ENCODE data around the gene MED20.

MED20 gene

DNA sequence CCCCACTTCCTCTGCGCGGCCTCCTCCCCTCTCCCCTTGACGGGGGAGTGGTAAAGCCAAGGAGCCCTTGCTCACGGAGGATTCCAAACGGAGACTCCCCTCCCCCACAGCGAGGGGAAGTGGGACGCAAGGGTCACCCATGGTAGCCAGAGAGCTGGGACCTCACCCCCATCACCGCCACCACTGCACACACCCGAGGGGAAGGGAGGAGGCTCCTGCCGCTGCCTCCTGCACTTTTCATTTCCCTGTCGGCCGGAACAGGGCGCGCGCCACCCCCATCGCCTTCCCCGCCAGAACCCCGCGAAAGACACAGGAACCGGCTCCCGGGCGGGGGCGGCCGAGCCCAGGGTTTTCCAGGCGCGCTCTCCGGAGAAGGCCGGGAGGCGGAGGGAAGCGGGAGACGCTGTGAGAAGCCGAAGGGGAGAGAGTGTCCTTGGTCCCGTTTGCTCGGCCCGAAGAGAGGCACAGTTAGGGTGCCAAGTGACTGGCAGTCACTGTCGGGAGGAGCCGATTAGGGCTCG lies 19.9 kb upstream of the MED20 start:
- no peak for FAIRE-seq

GRCh38 chr6:41939848-41940758 lies 19.2 kb upstream of the MED20 start:
- no peak for FAIRE-seq

DNA sequence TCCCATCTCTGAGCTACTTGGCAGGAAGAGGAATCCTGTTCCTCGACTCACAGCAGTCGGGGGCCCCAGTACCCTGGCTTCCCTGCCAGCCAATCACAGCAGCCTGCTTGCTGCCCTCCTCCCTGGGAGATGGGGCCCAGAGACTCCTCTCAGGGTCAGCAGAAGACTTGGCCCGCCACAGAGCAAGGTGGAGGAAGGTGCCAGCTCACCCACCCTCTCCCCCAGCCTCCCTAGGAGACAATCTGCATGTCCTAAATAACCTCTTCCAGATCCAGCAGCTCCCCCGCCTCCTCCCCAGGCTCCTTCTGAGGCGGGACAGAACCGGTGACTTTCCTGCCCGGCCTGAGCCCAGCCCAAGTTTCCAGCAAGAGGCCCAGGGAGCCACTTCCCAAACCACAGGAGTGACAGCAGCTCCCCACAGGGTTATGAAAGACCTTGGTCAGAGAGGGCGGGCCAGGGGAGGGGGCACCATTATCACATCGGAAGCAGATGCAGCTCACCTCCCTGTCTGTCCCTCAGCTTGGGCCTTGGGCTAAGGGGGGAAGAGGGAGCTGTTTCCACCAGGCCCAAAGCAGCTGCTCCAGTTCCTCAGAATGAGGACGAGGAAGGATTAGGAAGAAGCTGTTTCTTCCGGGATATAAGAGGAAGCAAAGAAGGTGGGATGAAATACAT lies 18.4 kb upstream of the MED20 start:
- FAIRE-seq = no peak

GRCh38 chr6:41938590-41939175 lies 17.7 kb upstream of the MED20 start:
- no peak for FAIRE-seq

DNA sequence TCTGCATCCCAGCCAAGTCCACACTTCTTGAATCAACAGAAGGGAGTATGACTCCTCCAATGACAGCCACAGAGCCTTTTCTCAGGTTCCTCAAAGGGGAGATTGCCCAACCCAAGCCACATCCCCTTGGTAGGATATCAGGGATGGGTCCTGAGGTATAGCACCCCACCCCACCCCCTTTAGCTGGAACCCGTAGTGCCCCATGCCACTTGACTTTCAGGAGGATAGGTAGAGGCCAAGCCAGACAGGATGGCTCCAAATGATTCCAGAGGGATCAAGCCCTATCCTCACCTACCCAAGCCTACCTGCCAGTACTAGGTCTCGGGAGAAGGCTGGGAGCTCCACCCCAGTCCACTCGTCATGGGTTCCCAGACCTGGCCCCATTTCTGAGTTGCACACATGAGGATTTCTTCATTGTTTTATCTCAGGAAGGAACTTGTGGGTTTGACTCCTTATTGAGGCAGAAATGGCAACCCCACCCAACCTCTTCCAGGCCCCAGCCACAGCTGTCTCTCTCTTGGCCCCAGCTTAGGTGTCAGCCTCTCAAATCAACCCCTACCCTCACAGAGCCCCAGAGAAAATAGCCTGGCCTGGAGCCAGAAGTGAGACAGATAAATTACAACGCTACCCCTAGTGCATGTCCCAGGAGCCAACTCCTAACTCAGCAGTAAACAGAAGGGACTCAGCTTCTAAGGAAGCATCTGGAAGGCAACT lies 17.1 kb upstream of the MED20 start:
- no peak for FAIRE-seq

- no peak for FAIRE-seq
Measured at GRCh38 chr6:41937472-41937860, 16.5 kb upstream of the MED20 start.

- FAIRE-seq = no peak
Measured at GRCh38 chr6:41936073-41936837, 15.3 kb upstream of the MED20 start.

- no peak for FAIRE-seq
Measured at GRCh38 chr6:41935685-41936072, 14.7 kb upstream of the MED20 start.

DNA sequence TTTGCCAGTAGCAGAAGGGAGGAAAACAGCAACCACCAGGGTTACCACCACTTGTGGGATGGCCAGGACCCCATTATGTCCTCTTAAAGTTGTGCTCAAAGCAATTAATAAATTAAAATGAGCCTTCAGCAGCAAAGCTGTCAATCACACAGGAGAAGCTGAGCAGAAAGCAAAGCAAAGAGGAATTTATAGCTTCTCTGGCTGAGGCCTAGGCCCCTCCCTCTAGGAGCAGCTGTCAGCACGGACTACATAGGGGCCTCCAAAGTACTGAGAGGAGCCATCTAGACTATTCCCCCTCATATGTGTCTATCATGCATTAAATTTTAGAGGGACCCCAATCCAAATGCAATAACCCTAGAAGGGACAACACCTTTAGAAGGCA lies 14.2 kb upstream of the MED20 start:
- no peak for FAIRE-seq

DNA sequence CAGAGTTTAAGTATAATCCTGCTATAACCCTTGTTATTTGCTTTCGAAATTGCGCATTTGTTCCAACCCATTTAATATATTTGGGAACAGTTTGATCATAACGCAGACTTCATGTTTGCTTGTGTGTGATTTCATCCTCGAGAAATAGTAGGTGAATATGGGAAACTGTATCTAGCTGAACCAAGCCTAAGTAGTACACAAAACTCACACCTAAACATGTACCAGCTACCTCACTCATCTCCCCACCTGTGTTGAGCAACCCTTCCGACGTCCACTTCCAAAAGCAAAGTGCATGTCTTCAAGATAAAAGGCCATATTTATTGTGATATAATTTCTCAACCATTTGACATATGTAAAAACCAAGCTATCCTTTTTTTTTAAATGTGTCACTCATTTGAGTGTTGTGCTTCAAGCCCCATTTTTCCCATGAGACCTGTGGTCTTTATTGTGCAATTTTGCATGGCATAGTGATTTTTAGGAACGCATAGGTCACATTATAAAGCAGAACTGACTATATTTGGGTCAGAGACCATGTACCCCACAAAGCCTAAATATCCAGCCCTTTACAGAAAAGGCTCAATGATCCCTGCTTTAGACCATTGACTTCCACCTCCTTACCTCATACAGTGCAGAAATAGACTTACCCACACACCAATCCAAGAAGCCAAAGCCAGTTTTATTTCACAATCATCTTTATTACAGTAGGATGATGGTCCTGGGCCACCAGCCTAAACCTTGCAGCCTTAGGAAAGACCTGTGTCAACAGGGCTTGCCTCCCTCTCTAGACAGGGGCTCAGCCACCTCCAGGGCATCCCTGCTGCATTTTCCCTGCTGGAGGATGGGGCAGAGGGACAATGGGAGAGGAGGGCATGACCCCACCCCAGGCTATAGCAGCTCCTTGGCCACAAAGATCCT lies 13.6 kb upstream of the MED20 start:
- no peak for FAIRE-seq

DNA sequence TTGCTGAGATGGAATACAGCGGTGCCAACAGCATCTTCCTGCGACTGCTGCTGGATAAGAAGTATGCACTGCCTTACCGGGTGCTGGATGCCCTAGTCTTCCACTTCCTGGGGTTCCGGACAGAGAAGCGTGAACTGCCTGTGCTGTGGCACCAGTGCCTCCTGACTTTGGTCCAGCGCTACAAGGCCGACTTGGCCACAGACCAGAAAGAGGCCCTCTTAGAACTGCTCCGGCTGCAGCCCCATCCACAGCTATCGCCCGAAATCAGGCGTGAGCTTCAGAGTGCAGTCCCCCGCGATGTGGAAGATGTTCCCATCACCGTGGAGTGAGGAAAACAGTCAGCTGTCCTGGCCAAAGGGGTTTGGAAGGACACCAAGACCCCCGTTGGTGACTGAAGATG lies 11.4 kb upstream of the MED20 start:
- FAIRE-seq = no peak

GRCh38 chr6:41931792-41932191 lies 10.9 kb upstream of the MED20 start:
- FAIRE-seq = no peak

GRCh38 chr6:41929924-41930323 lies 9.0 kb upstream of the MED20 start:
- FAIRE-seq = no peak

DNA sequence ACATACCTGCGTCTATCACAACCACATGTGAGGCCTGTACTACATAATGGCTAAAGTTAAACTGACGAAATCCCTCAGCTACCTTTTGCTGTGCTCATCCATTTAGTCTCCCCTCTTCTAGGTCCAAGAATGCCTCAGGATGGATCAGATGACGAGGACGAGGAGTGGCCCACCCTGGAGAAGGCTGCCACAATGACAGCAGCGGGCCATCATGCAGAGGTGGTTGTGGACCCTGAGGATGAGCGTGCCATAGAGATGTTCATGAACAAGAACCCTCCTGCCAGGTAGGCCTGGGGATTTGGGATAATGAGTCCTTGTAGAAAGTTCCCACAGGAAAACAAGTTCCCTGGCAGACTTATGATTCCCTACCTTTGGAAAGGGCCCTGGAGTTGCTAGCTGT lies 6.3 kb upstream of the MED20 start:
- FAIRE-seq = no peak

- no peak for FAIRE-seq
Measured at GRCh38 chr6:41922154-41922553, 1.2 kb upstream of the MED20 start.

DNA sequence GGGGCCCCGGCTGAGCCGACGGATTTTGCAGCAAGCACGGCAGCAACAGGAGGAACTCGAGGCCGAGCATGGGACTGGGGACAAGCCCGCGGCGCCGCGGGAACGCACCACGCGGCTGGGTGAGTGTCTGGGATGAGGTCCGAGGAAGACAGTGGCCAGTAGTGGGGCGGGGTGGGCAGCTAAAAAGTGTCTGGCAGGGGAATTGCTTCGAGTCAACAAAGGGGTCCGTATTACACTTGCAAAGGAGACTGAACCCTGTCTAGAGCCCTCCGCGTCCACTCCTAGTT lies 716 bp upstream of the MED20 start:
- no peak for FAIRE-seq

GRCh38 chr6:41917528-41917927 lies 3.4 kb downstream of the MED20 start:
- no peak for FAIRE-seq

GRCh38 chr6:41914869-41915530 lies 5.9 kb downstream of the MED20 start:
- no peak for FAIRE-seq

GRCh38 chr6:41914343-41914742 lies 6.6 kb downstream of the MED20 start:
- no peak for FAIRE-seq

DNA sequence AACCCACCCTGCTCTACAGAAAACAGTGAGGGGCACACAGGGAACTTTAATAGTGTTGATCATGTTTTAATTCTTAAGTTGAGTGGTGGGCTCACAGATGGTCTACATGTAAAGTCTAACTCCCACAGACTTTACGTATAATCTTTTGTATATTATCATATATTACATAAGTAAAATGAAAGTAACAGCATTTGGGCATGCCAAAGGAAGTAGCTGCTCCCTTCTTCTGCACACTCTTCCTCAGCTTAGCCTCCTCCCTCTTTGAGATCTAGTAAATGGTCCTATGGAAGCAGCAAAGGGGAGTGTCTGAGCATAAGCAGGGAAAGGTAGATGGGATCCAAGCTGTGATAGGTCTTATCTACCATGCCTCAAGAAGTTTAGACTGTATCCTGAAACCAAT lies 11.2 kb downstream of the MED20 start:
- FAIRE-seq = no peak

All from TTC549 (cell line).